CD4-positive, alpha-beta T cell treated with Interleukin-2 at 100 ng/mL for 4 hours (primary cell): ENCODE results near the gene AKIP1.
"Not testable (repeated sequence)": the region's sequence is repeated elsewhere in the genome, so short reads cannot be mapped to it uniquely, and the experiment has no call there.

Experiments used
- DNase-seq: peaks from one replicate; pipeline ENCODE4 v3.0.0-alpha.2; 2020; ENCODE audit warnings: low spot score

Gene AKIP1

GRCh38 chr11:8911029-8911823 is at the start of gene AKIP1:
TSS of gene AKIP1 (plus strand) at chr11:8911189. CDS start at chr11:8911450, 261 bp downstream.
- DNase-seq: peak; percentile 78

- no peak for DNase-seq
Measured at GRCh38 chr11:8863838-8864237, 47.2 kb upstream of the AKIP1 start.

GRCh38 chr11:8865304-8865703 is 45.7 kb upstream of the AKIP1 start:
- no peak for DNase-seq

- DNase-seq: no peak
Measured at GRCh38 chr11:8867035-8867434, 44.0 kb upstream of the AKIP1 start.

- no peak for DNase-seq
Measured at GRCh38 chr11:8867931-8868631, 42.9 kb upstream of the AKIP1 start.

GRCh38 chr11:8870411-8871170 is 40.4 kb upstream of the AKIP1 start:
- DNase-seq: no peak

GRCh38 chr11:8871171-8871775 is 39.7 kb upstream of the AKIP1 start:
- DNase-seq: no peak

- no peak for DNase-seq
Measured at GRCh38 chr11:8871962-8872361, 39.0 kb upstream of the AKIP1 start.

- no peak for DNase-seq
Measured at GRCh38 chr11:8873741-8874405, 37.1 kb upstream of the AKIP1 start.

GRCh38 chr11:8878771-8879170 is 32.2 kb upstream of the AKIP1 start:
- no peak for DNase-seq

GRCh38 chr11:8881585-8881984 is 29.4 kb upstream of the AKIP1 start:
- DNase-seq: not testable (repeated sequence)

- DNase-seq: no peak
Measured at GRCh38 chr11:8886322-8886721, 24.7 kb upstream of the AKIP1 start.

- not testable (repeated sequence) for DNase-seq
Measured at GRCh38 chr11:8891185-8891584, 19.8 kb upstream of the AKIP1 start.

- DNase-seq: no peak
Measured at GRCh38 chr11:8899119-8899753, 11.8 kb upstream of the AKIP1 start.

- DNase-seq: no peak
Measured at GRCh38 chr11:8905528-8906165, 5.3 kb upstream of the AKIP1 start.

- DNase-seq: no peak
Measured at GRCh38 chr11:8907116-8907515, 3.9 kb upstream of the AKIP1 start.

GRCh38 chr11:8908099-8908498 is 2.9 kb upstream of the AKIP1 start:
- no peak for DNase-seq

- peak; percentile 8 for DNase-seq
Measured at GRCh38 chr11:8910649-8911026, 351 bp upstream of the AKIP1 start.

GRCh38 chr11:8913961-8914660 is 3.1 kb downstream of the AKIP1 start:
- DNase-seq: peak; percentile 51

GRCh38 chr11:8914661-8915018 is 3.7 kb downstream of the AKIP1 start:
- no peak for DNase-seq
